GM12878 (cell line): ENCODE data around the gene JTB. TPM values are rescaled to one million over a fixed set of nuclear protein-coding genes. Genes with fewer than 3 reads are reported as not detected.

Source experiments
- ATF3 ChIP-seq: IDR thresholded peaks from 2 replicates; pipeline ENCODE4 v1.6.1; 2011; ENCODE audit warnings: low read depth, mild to moderate bottlenecking, low read length, moderate library complexity, borderline replicate concordance; ENCODE audit errors: extremely low read depth
- ATF7 ChIP-seq: fragments of 450-650 bp; IDR thresholded peaks from 2 replicates; pipeline ENCODE4 v1.6.1; 2016; ENCODE audit warnings: low read depth, mild to moderate bottlenecking
- BHLHE40 ChIP-seq, 2 experiments: fragments of 450-650 bp in 1 of 2; IDR thresholded peaks; 2 replicates each; pipeline ENCODE4 v1.6.1; 2011 to 2017; ENCODE audit warnings: low read depth in 2 of 2, borderline replicate concordance in 1 of 2, improper control_type of control experiment in 1 of 2, low read length in 1 of 2, mild to moderate bottlenecking in 1 of 2
- CBX5 ChIP-seq: sonication (generic); IDR thresholded peaks from 2 replicates; pipeline ENCODE4 v1.6.1; 2016; ENCODE audit warnings: low read depth, moderate library complexity, mild to moderate bottlenecking, inconsistent platforms
- CHD2 ChIP-seq: IDR thresholded peaks from 2 replicates; pipeline ENCODE4 v1.6.1; 2011; ENCODE audit warnings: low read depth, low read length, improper control_type of control experiment, borderline replicate concordance
- E2F8 ChIP-seq: fragments of 450-650 bp; IDR thresholded peaks from 2 replicates; pipeline ENCODE4 v1.6.1; 2018; ENCODE audit warnings: mild to moderate bottlenecking, low read depth, moderate library complexity; ENCODE audit not compliant: partially characterized antibody
- EGR1 ChIP-seq, 2 experiments: IDR thresholded peaks; 1 replicate in 1 of 2; 2 replicates in 1 of 2; pipeline ENCODE4 v1.6.1; 2011 to 2012; ENCODE audit warnings: low read depth in 2 of 2, low read length in 2 of 2, borderline replicate concordance in 1 of 2, mild to moderate bottlenecking in 1 of 2, moderate library complexity in 1 of 2
- ETV6 ChIP-seq, 2 experiments: fragments of 450-650 bp in 1 of 2; IDR thresholded peaks in 1 of 2; conservative IDR thresholded peaks in 1 of 2; 2 replicates each; pipeline ENCODE4 v1.6.1; 2014; ENCODE audit warnings: antibody characterized with exemption in 1 of 2, borderline replicate concordance in 1 of 2, low read depth in 1 of 2, mild to moderate bottlenecking in 1 of 2, moderate library complexity in 1 of 2
- FOXM1 ChIP-seq: IDR thresholded peaks from 2 replicates; pipeline ENCODE4 v1.6.1; 2012; ENCODE audit warnings: low read depth, mild to moderate bottlenecking, inconsistent platforms, low read length, moderate library complexity
- HDAC6 ChIP-seq: fragments of 200-600 bp; sonication (generic); IDR thresholded peaks from one replicate; pipeline ENCODE4 v1.8.0; 2017; ENCODE audit warnings: antibody characterized with exemption; ENCODE audit not compliant: unreplicated experiment
- KLF5 ChIP-seq: fragments of 450-650 bp; IDR thresholded peaks from 2 replicates; pipeline ENCODE4 v1.6.1; 2014; ENCODE audit warnings: mild to moderate bottlenecking; ENCODE audit not compliant: partially characterized antibody
- LARP7 ChIP-seq: fragments of 450-650 bp; IDR thresholded peaks from 2 replicates; pipeline ENCODE4 v1.6.1; 2017; ENCODE audit warnings: mild to moderate bottlenecking
- NBN ChIP-seq: fragments of 450-650 bp; IDR thresholded peaks from 2 replicates; pipeline ENCODE4 v1.6.1; 2016
- POU2F2 ChIP-seq: IDR thresholded peaks from 3 replicates; pipeline ENCODE4 v1.6.1; 2011; ENCODE audit warnings: low read depth, mild to moderate bottlenecking, low read length, borderline replicate concordance
- RUNX3 ChIP-seq: IDR thresholded peaks from 2 replicates; pipeline ENCODE4 v1.6.1; 2012; ENCODE audit warnings: low read length, inconsistent platforms
- SPI1 ChIP-seq: IDR thresholded peaks from 2 replicates; pipeline ENCODE4 v1.6.1; 2011; ENCODE audit warnings: low read depth, mild to moderate bottlenecking, low read length, moderate library complexity, borderline replicate concordance; ENCODE audit not compliant: insufficient read depth
- TAF1 ChIP-seq: IDR thresholded peaks from 2 replicates; pipeline ENCODE4 v1.6.1; 2011; ENCODE audit warnings: mild to moderate bottlenecking, low read depth, low read length, borderline replicate concordance
- TCF12 ChIP-seq: IDR thresholded peaks from 2 replicates; pipeline ENCODE4 v1.6.1; 2011; ENCODE audit warnings: low read depth, mild to moderate bottlenecking, low read length
- TCF3 ChIP-seq: IDR thresholded peaks from 2 replicates; pipeline ENCODE4 v1.6.1; 2012; ENCODE audit warnings: low read depth, mild to moderate bottlenecking, low read length, borderline replicate concordance; ENCODE audit not compliant: insufficient read depth
- USF1 ChIP-seq: IDR thresholded peaks from 2 replicates; pipeline ENCODE4 v1.6.1; 2011; ENCODE audit warnings: borderline replicate concordance, low read depth, mild to moderate bottlenecking, moderate library complexity, mixed read lengths, low read length; ENCODE audit not compliant: insufficient read depth; ENCODE audit errors: extremely low read length
- YY1 ChIP-seq: IDR thresholded peaks from 2 replicates; pipeline ENCODE4 v1.6.1; 2011; ENCODE audit warnings: low read depth, mild to moderate bottlenecking, low read length
- ZNF207 ChIP-seq: fragments of 450-650 bp; IDR thresholded peaks from 2 replicates; pipeline ENCODE4 v1.6.1; 2014; ENCODE audit warnings: antibody characterized with exemption, mild to moderate bottlenecking, borderline replicate concordance
- polyA plus RNA-seq, 11 experiments: library from polyadenylated mRNA; depleted of rRNA in 4 of 11; unstranded in 6 of 11; stranded (reverse) in 5 of 11; fragments of >200 nt; fragmentation: Nextera tagmentation in 4 of 11; fragmentation: Illumina TruSeq in 1 of 11; extraction: Ambion mirVana in 4 of 11; extraction: Trizol in 1 of 11; gene quantifications; 1 replicate in 1 of 11; 2 replicates in 10 of 11; pipeline versions ENCODE4 v1.2.1 to v1.2.3, GENCODE V29; 2011 to 2016; ENCODE audit warnings: inconsistent platforms in 2 of 11, missing spikeins in 2 of 11, low read depth in 1 of 11
- total RNA-seq, 4 experiments: library from RNA; depleted of rRNA in 3 of 4; stranded (reverse); fragments of >200 nt in 3 of 4; fragmentation: Illumina TruSeq in 1 of 4; extraction: Trizol in 1 of 4; gene quantifications; 2 replicates each; pipeline versions ENCODE4 v1.2.1 to v1.2.3, GENCODE V29; 2013 to 2021
- TF ChIP-seq, protein P1 (sequence below): fragments of 450-650 bp; conservative IDR thresholded peaks from 2 replicates; pipeline ENCODE4 v1.6.1; 2017; ENCODE audit warnings: mild to moderate bottlenecking, moderate library complexity

The JTB gene
- total and polyA plus RNA-seq, 10 of the 15 experiments (the other 5 are each of a cell fraction or from before 2014, with no cell fraction given): 25.0 to 298 (median 155) TPM

GRCh38 chr1:153990468-153991150, 13.1 kb upstream of the JTB start, which contains the start of gene RPS27 (continued):
- TF ChIP-seq NBN (peak; percentile 88), TCF12 (peak; percentile 87; the same call in 1 of the 2 replicates), EGR1 (IDR thresholded peaks at IDR 0.05; ENCODE audit: borderline replicate concordance in 1 of 2, low read depth in 2 of 2, low read length in 2 of 2) (0 out of 3 replicates have a peak, but pooled peaks of 1 of the 2 experiments have one; percentile 44), YY1 (peak; percentile 98), ETV6 (conservative IDR thresholded peaks at IDR 0.05 in 1 of 2, IDR thresholded peaks at IDR 0.05 in 1 of 2; ENCODE audit: borderline replicate concordance in 1 of 2, low read depth in 1 of 2) (0 out of 4 replicates have a peak, but pooled peaks of 1 of the 2 experiments have one; percentile 29), CHD2 (peak; percentile 50; the same call in 1 of the 2 replicates), TCF3 (peak; percentile 93; the same call in 1 of the 2 replicates), ZNF207 (peak; percentile 75; the same call in 1 of the 2 replicates), HDAC6 (peak; percentile 98), SPI1 (no peak), TAF1 (peak; percentile 99), LARP7 (peak; percentile 78; the same call in 1 of the 2 replicates), ATF3 (no peak), E2F8 (peak; percentile 69), POU2F2 (peak; percentile 99), FOXM1 (peak; percentile 68; the same call in 1 of the 2 replicates), BHLHE40 (IDR thresholded peaks at IDR 0.05; ENCODE audit: borderline replicate concordance in 1 of 2, low read depth in 2 of 2, low read length in 1 of 2) (peak; percentile 54 to 57; a peak in 3 of 4 replicates), ATF7 (peak; percentile 91), CBX5 (peak; percentile 57; the same call in 1 of the 2 replicates), RUNX3 (peak; percentile 74), USF1 (no peak), KLF5 (peak; percentile 81)
- TF ChIP-seq, protein P1, sequence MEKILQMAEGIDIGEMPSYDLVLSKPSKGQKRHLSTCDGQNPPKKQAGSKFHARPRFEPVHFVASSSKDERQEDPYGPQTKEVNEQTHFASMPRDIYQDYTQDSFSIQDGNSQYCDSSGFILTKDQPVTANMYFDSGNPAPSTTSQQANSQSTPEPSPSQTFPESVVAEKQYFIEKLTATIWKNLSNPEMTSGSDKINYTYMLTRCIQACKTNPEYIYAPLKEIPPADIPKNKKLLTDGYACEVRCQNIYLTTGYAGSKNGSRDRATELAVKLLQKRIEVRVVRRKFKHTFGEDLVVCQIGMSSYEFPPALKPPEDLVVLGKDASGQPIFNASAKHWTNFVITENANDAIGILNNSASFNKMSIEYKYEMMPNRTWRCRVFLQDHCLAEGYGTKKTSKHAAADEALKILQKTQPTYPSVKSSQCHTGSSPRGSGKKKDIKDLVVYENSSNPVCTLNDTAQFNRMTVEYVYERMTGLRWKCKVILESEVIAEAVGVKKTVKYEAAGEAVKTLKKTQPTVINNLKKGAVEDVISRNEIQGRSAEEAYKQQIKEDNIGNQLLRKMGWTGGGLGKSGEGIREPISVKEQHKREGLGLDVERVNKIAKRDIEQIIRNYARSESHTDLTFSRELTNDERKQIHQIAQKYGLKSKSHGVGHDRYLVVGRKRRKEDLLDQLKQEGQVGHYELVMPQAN: peak; percentile 84
